ENCODE data around the gene ERFE.

DNA sequence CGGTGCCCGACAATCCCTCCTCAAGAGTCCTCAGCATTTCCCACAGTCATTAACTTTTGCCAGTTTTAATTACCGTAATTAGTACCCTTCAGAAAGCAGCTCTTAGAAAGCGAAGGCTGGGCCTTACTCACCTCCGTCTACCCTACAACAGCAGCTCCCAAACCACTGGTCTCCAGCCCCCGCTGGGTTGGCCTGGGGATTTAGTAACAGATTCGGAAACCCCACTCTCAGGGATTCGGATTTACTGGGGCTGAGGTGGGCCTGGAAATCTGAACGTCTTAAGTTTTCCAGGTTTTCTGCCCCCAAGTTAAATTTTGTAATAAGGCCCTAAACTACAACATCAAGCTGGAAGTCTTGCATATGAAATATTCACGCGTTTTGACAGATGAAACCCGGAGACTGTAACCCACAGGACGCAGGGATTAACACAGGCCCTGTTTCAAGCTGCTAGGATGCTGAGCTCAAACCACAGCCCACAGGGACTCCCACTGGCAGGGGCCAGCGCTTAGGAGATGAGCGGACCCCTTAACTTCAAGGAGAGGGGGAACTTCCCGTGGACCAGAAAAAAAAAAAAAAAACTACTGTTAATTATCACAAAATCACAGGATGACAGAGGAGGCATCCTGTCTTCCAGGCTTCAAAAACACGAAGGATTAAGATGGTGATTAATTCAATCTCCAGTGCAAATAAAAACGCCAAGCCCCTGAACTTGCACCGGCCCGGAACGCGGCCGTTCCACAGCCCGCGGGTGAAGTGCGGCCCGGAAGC is 43.7 kb downstream of the ERFE start:
- TF ChIP-seq, protein P1, sequence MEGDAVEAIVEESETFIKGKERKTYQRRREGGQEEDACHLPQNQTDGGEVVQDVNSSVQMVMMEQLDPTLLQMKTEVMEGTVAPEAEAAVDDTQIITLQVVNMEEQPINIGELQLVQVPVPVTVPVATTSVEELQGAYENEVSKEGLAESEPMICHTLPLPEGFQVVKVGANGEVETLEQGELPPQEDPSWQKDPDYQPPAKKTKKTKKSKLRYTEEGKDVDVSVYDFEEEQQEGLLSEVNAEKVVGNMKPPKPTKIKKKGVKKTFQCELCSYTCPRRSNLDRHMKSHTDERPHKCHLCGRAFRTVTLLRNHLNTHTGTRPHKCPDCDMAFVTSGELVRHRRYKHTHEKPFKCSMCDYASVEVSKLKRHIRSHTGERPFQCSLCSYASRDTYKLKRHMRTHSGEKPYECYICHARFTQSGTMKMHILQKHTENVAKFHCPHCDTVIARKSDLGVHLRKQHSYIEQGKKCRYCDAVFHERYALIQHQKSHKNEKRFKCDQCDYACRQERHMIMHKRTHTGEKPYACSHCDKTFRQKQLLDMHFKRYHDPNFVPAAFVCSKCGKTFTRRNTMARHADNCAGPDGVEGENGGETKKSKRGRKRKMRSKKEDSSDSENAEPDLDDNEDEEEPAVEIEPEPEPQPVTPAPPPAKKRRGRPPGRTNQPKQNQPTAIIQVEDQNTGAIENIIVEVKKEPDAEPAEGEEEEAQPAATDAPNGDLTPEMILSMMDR (IDR thresholded peaks at IDR 0.05), result no peak
- no peak for TF ChIP-seq POLR2A (IDR thresholded peaks at IDR 0.05)

All from adrenal gland (tissue), 5 donors.